IMR-90 (cell line): Measurements from ENCODE around the gene LAMA3. TPM values are rescaled to one million over a fixed set of nuclear protein-coding genes. Genes with fewer than 3 reads are reported as not detected.

ENCODE experiments used
- ATAC-seq: fragments of 200-7000 bp; cut with Tn5 transposase; 2 replicates; pipeline ENCODE4 v1.9.1; 2020; ENCODE audit warnings: low read depth, mild to moderate bottlenecking, moderate library complexity
- BruUV-seq: library from RNA; stranded (reverse); fragments of 400-500 nt; replicated peaks from 2 replicates; lab custom pipeline; 2021; lab: Mats Ljungman, UMichigan
- CTCF ChIA-PET: fragments of 300-600 bp; formaldehyde crosslinking; extraction: SDS; loops from one replicate; lab custom pipeline; 2021; ENCODE audit warnings: antibody characterized with exemption; lab: Yijun Ruan, JAX
- POLR2A ChIA-PET: fragments of 300-600 bp; sonication (Branson Sonifier 250); formaldehyde crosslinking; loops from one replicate; lab custom pipeline; 2022; ENCODE audit warnings: antibody characterized with exemption; ENCODE audit not compliant: unreplicated experiment; lab: Charles Lee
- DNase-seq: peaks from one replicate; pipeline ENCODE4 v3.0.0; 2013
- H2AFZ ChIP-seq: replicated peaks from 2 replicates; pipeline ENCODE3; 2013; ENCODE audit warnings: low read length, mild to moderate bottlenecking; ENCODE audit not compliant: poor library complexity
- H2AK5ac ChIP-seq: 2 replicates; pipeline ENCODE4 v1.6.1; 2013; ENCODE audit warnings: low read depth, low read length, inconsistent platforms
- H2AK9ac ChIP-seq: replicated peaks from 2 replicates; pipeline ENCODE3; 2013; ENCODE audit warnings: mild to moderate bottlenecking, low read depth, low read length, moderate library complexity; ENCODE audit not compliant: poor library complexity
- H2BK120ac ChIP-seq: 2 replicates; pipeline ENCODE4 v1.6.1; 2013; ENCODE audit warnings: low read depth, low read length, inconsistent platforms
- H2BK15ac ChIP-seq: 3 replicates; pipeline ENCODE4 v1.6.1; 2013; ENCODE audit warnings: low read depth, low read length, inconsistent platforms
- H2BK20ac ChIP-seq: 2 replicates; pipeline ENCODE4 v1.6.1; 2013; ENCODE audit warnings: low read depth, mild to moderate bottlenecking, inconsistent platforms, low read length, moderate library complexity
- H2BK5ac ChIP-seq: 2 replicates; pipeline ENCODE4 v1.6.1; 2013; ENCODE audit warnings: mild to moderate bottlenecking, low read depth, low read length, inconsistent platforms; ENCODE audit not compliant: poor library complexity, severe bottlenecking
- H3K14ac ChIP-seq: replicated peaks from 2 replicates; pipeline ENCODE4 v1.6.1; 2013; ENCODE audit warnings: low read depth, low read length, inconsistent platforms
- H3K18ac ChIP-seq: 2 replicates; pipeline ENCODE4 v1.6.1; 2013; ENCODE audit warnings: low read depth, low read length, control low read depth
- H3K23ac ChIP-seq: 2 replicates; pipeline ENCODE4 v1.6.1; 2013; ENCODE audit warnings: low read depth, low read length, inconsistent platforms
- H3K27ac ChIP-seq: 2 replicates; pipeline ENCODE4 v1.5.1; 2013; ENCODE audit warnings: mild to moderate bottlenecking, control low read depth, low read length; ENCODE audit not compliant: insufficient read depth
- H3K27me3 ChIP-seq: 2 replicates; pipeline ENCODE4 v1.6.1; 2013; ENCODE audit warnings: low read length; ENCODE audit not compliant: control insufficient read depth, insufficient read depth
- H3K36me3 ChIP-seq: 2 replicates; pipeline ENCODE4 v1.6.1; 2013; ENCODE audit warnings: low read length, mixed read lengths; ENCODE audit not compliant: control insufficient read depth, insufficient read depth
- H3K4ac ChIP-seq: 2 replicates; pipeline ENCODE4 v1.6.1; 2013; ENCODE audit warnings: low read depth, low read length, inconsistent platforms
- H3K4me1 ChIP-seq: 2 replicates; pipeline ENCODE4 v1.6.1; 2013; ENCODE audit warnings: low read length, mixed read lengths; ENCODE audit not compliant: control insufficient read depth, insufficient read depth
- H3K4me2 ChIP-seq: 2 replicates; pipeline ENCODE4 v1.6.1; 2013; ENCODE audit warnings: low read depth, mild to moderate bottlenecking, control low read depth, low read length, moderate library complexity
- H3K4me3 ChIP-seq: 2 replicates; pipeline ENCODE4 v1.5.1; 2013; ENCODE audit warnings: low read depth, mild to moderate bottlenecking, control low read depth, low read length, moderate library complexity; ENCODE audit not compliant: insufficient read depth
- H3K56ac ChIP-seq: 2 replicates; pipeline ENCODE4 v1.6.1; 2013; ENCODE audit warnings: low read length, inconsistent platforms; ENCODE audit not compliant: insufficient read depth; ENCODE audit errors: extremely low read depth
- H3K79me1 ChIP-seq, 2 experiments: 2 replicates each; pipeline ENCODE4 v1.6.1; 2013; ENCODE audit warnings: low read length in 2 of 2, inconsistent platforms in 1 of 2, low read depth in 1 of 2
- H3K9ac ChIP-seq: 2 replicates; pipeline ENCODE4 v1.6.1; 2013; ENCODE audit warnings: low read depth, low read length, control low read depth
- H3K9me1 ChIP-seq: 2 replicates; pipeline ENCODE4 v1.6.1; 2013; ENCODE audit warnings: low read length, inconsistent platforms; ENCODE audit not compliant: insufficient read depth
- H3K9me3 ChIP-seq: 2 replicates; pipeline ENCODE4 v1.6.1; 2013; ENCODE audit warnings: low read length; ENCODE audit not compliant: control insufficient read depth, insufficient read depth
- H4K20me1 ChIP-seq: 2 replicates; pipeline ENCODE4 v1.6.1; 2013; ENCODE audit warnings: low read length, inconsistent platforms; ENCODE audit not compliant: insufficient read depth
- H4K5ac ChIP-seq: 2 replicates; pipeline ENCODE4 v1.6.1; 2013; ENCODE audit warnings: mild to moderate bottlenecking, low read depth, low read length, control low read depth
- H4K8ac ChIP-seq, 2 experiments: 2 replicates each; pipeline ENCODE4 v1.6.1; 2013; ENCODE audit warnings: low read depth in 2 of 2, low read length in 2 of 2, control low read depth in 1 of 2, inconsistent platforms in 1 of 2
- H4K91ac ChIP-seq: 2 replicates; pipeline ENCODE4 v1.6.1; 2013; ENCODE audit warnings: low read depth, low read length, inconsistent platforms; ENCODE audit not compliant: insufficient read depth
- BHLHE40 ChIP-seq: fragments of 150-350 bp; IDR thresholded peaks from 2 replicates; pipeline ENCODE4 v1.6.1; 2016; ENCODE audit warnings: mild to moderate bottlenecking, low read depth, low read length
- CHD1 ChIP-seq: IDR thresholded peaks from 2 replicates; pipeline ENCODE4 v1.6.1; 2012; ENCODE audit warnings: low read depth, low read length, improper control_type of control experiment
- CTCF ChIP-seq: conservative IDR thresholded peaks from 2 replicates; pipeline ENCODE4 v1.5.1; 2012; ENCODE audit warnings: mild to moderate bottlenecking, low read depth, low read length, improper control_type of control experiment
- ELK1 ChIP-seq: fragments of 150-350 bp; IDR thresholded peaks from 2 replicates; pipeline ENCODE4 v1.6.1; 2016; ENCODE audit warnings: low read depth, mild to moderate bottlenecking, low read length, moderate library complexity, borderline replicate concordance
- FOS ChIP-seq: fragments of 150-350 bp; IDR thresholded peaks from 2 replicates; pipeline ENCODE4 v1.6.1; 2016; ENCODE audit warnings: low read depth, low read length
- MAFK ChIP-seq: IDR thresholded peaks from 2 replicates; pipeline ENCODE4 v1.6.1; 2012; ENCODE audit warnings: low read depth, low read length, improper control_type of control experiment
- MAZ ChIP-seq: IDR thresholded peaks from 2 replicates; pipeline ENCODE4 v1.6.1; 2012; ENCODE audit warnings: low read depth, mild to moderate bottlenecking, low read length, improper control_type of control experiment, moderate library complexity, borderline replicate concordance
- MXI1 ChIP-seq: IDR thresholded peaks from 2 replicates; pipeline ENCODE4 v1.6.1; 2012; ENCODE audit warnings: low read depth, mild to moderate bottlenecking, low read length, moderate library complexity, borderline replicate concordance
- POLR2A ChIP-seq: IDR thresholded peaks from 2 replicates; pipeline ENCODE4 v1.6.1; 2012; ENCODE audit warnings: mild to moderate bottlenecking, low read depth, low read length
- RAD21 ChIP-seq: IDR thresholded peaks from 2 replicates; pipeline ENCODE4 v1.6.1; 2012; ENCODE audit warnings: low read length, improper control_type of control experiment
- RCOR1 ChIP-seq: IDR thresholded peaks from 2 replicates; pipeline ENCODE4 v1.6.1; 2012; ENCODE audit warnings: mild to moderate bottlenecking, low read length, improper control_type of control experiment; ENCODE audit not compliant: insufficient replicate concordance
- RFX5 ChIP-seq: IDR thresholded peaks from 2 replicates; pipeline ENCODE4 v1.8.0; 2012; ENCODE audit warnings: low read depth, mild to moderate bottlenecking, low read length, moderate library complexity
- SMC3 ChIP-seq: fragments of 150-350 bp; IDR thresholded peaks from 2 replicates; pipeline ENCODE4 v1.6.1; 2016; ENCODE audit warnings: low read depth, mild to moderate bottlenecking, antibody characterized with exemption, low read length, moderate library complexity
- USF2 ChIP-seq: fragments of 150-350 bp; IDR thresholded peaks from 2 replicates; pipeline ENCODE4 v1.6.1; 2017; ENCODE audit warnings: mild to moderate bottlenecking, antibody characterized with exemption, low read length, low read depth
- WGBS, 2 experiments: methylation state at CpG; one replicate each; pipeline versions ENCODE4 v1.1.5 to v1.1.7; 2013; ENCODE audit warnings: missing lambda C conversion rate in 2 of 2; ENCODE audit not compliant: insufficient read length in 1 of 2; ENCODE audit errors: extremely low coverage in 2 of 2; 5-methylcytosine and 5-hydroxymethylcytosine counted together
- dilution Hi-C: fragments of 300-500 bp; cut with HindIII; formaldehyde crosslinking; loops from one replicate; pipeline ENCODE4 v1.14.3; 2018; ENCODE audit warnings: low sequenced_read_pairs; ENCODE audit not compliant: unreplicated experiment
- in situ Hi-C: fragments of 300-500 bp; cut with MboI; formaldehyde crosslinking; loops from 3 replicates; pipeline ENCODE4 v1.14.3; 2019; ENCODE audit warnings: low sequenced_read_pairs, inconsistent platforms, mixed read lengths
- intact Hi-C: fragments of 100-400 bp; cut with micrococcal nuclease; formaldehyde crosslinking; loops from 2 replicates; pipeline ENCODE4 v1.10.0; 2022
- polyA plus RNA-seq, 3 experiments: library from polyadenylated mRNA; depleted of rRNA; stranded (reverse); fragments of >200 nt; gene quantifications; 2 replicates each; pipeline ENCODE4 v1.2.3, GENCODE V29; 2012; ENCODE audit warnings: low replicate concordance in 1 of 3
- total RNA-seq: library from RNA; depleted of rRNA; stranded (reverse); fragments of >200 nt; gene quantifications from 2 replicates; pipeline ENCODE4 v1.2.3, GENCODE V29; 2012

Gene LAMA3
- total and polyA plus RNA-seq, 2 of the 4 experiments (the other 2 are of a cell fraction), result 0.18 to 0.19 TPM

GRCh38 chr18:23746851-23747250 is 57.6 kb downstream of the LAMA3 start:
- DNase-seq, result no peak
- Histone ChIP-seq H3K27ac (no peak overlapping the region), H3K14ac (no peak overlapping the region), H2AK5ac (no peak overlapping the region), H3K56ac (no peak overlapping the region), H3K4ac (no peak overlapping the region), H4K20me1 (no peaks in the 10 kb centered on the region), H3K79me1 (no peaks in the 10 kb centered on the region), H3K36me3 (no peaks in the 10 kb centered on the region), H2BK120ac (no peak overlapping the region), H3K23ac (no peak overlapping the region), H3K4me3 (no peak overlapping the region), H2AFZ (no peak overlapping the region), H3K4me1 (peaks cover 2% of the 10 kb centered on the region; the same call in 1 of the 2 replicates), H3K9me3 (no peaks in the 10 kb centered on the region), H4K5ac (no peak overlapping the region), H3K4me2 (no peak overlapping the region), H3K18ac (no peak overlapping the region), H4K8ac (no peak overlapping the region), H2BK20ac (no peak overlapping the region), H3K27me3 (peaks cover 18% of the 10 kb centered on the region), H4K91ac (no peak overlapping the region), H3K9me1 (no peaks in the 10 kb centered on the region), H2BK15ac (no peak overlapping the region), H2BK5ac (no peak overlapping the region), H2AK9ac (no peak overlapping the region), H3K9ac (no peak overlapping the region)
- dilution Hi-C loops (no loop called here), intact Hi-C loops (loop anchor here (5.0 kb wide), 1 partner anchor 50 kb away; no protein-coding TSS in a partner anchor), in situ Hi-C loops (no loop called here)
- BruUV-seq, result no TSS peak
- WGBS, 2 experiments, result no CpG with 5 or more reads among the region's 4 CpGs
- POLR2A ChIA-PET, result interaction anchor here (0.6 kb wide), 1 partner anchor 18 kb away, joined by 6 read pairs; no protein-coding TSS in a partner anchor
- ATAC-seq, result no peak
- CTCF ChIA-PET, result no interaction called here
- TF ChIP-seq MXI1 (no peak), MAZ (no peak), BHLHE40 (no peak), CHD1 (no peak), SMC3 (no peak), RAD21 (no peak), USF2 (no peak), RCOR1 (no peak), CTCF (no peak), POLR2A (no peak), MAFK (no peak), FOS (no peak), ELK1 (no peak), RFX5 (no peak)
